Epithelial cell of esophagus (primary cell): Measurements from ENCODE around the gene DNAJB9.

Source experiments
- DNase-seq: peaks from one replicate; pipeline ENCODE4 v3.0.0; 2010; ENCODE audit warnings: low read depth
- H3K4me3 ChIP-seq: 2 replicates; pipeline ENCODE4 v1.5.1; 2011; ENCODE audit warnings: mild to moderate bottlenecking, low read length, control low read depth
- CTCF ChIP-seq: IDR thresholded peaks from 2 replicates; pipeline ENCODE4 v1.5.1; 2011; ENCODE audit warnings: low read depth, mild to moderate bottlenecking, low read length, control low read depth, inconsistent platforms; ENCODE audit not compliant: insufficient read depth; ENCODE audit errors: missing control alignments

Gene DNAJB9

GRCh38 chr7:108557191-108557590 is 12.5 kb upstream of the DNAJB9 start:
- no peak for TF ChIP-seq CTCF
- H3K4me3 ChIP-seq, result no peak overlapping the region
- no peak for DNase-seq

GRCh38 chr7:108557617-108558016 is 12.1 kb upstream of the DNAJB9 start:
- no peak for TF ChIP-seq CTCF
- no peak overlapping the region for H3K4me3 ChIP-seq
- DNase-seq, result no peak

- no peak overlapping the region for H3K4me3 ChIP-seq
- TF ChIP-seq CTCF, result no peak
- DNase-seq, result no peak
These were observed 10.4 kb upstream of the DNAJB9 start for GRCh38 chr7:108559253-108559652.

GRCh38 chr7:108561047-108561619 is 8.5 kb upstream of the DNAJB9 start:
- H3K4me3 ChIP-seq, result no peak overlapping the region
- no peak for DNase-seq
- no peak for TF ChIP-seq CTCF

GRCh38 chr7:108565987-108566386 is 3.7 kb upstream of the DNAJB9 start:
- no peak for TF ChIP-seq CTCF
- DNase-seq, result no peak

GRCh38 chr7:108568801-108569380 is 783 bp upstream of the DNAJB9 start:
- no peak for DNase-seq
- no peak for TF ChIP-seq CTCF
- peak overlapping the region; percentile 93 for H3K4me3 ChIP-seq

More at GRCh38 chr7:108565987-108566386, 3.7 kb upstream of the DNAJB9 start:
- H3K4me3 ChIP-seq, result no peak overlapping the region
